Adrenal gland (tissue), 12 donors: ENCODE data around the gene C6orf89. TPM values are rescaled to one million over a fixed set of nuclear protein-coding genes. Genes with fewer than 3 reads are reported as not detected.
A peak's percentile ranks its signal among the peaks of the same experiment; 100 is the strongest.

Experiments
- DNase-seq, 7 donors: peaks; one replicate each; pipeline ENCODE4 v3.0.0-alpha.2; 2019 to 2020
- H3K27ac ChIP-seq, 5 donors: fragments of 200-600 bp; sonication (generic) in 4 of 5; 1 replicate in 3 of 5; 2 replicates in 2 of 5; pipeline versions ENCODE4 v1.5.1 to v1.8.0; 2016 to 2020; ENCODE audit warnings: mild to moderate bottlenecking in 1 of 5
- H3K27me3 ChIP-seq: fragments of 200-600 bp; 2 replicates; pipeline ENCODE4 v1.8.0; 2021
- H3K36me3 ChIP-seq, 2 donors: fragments of 200-600 bp; replicated peaks in 1 of 2; 1 replicate in 1 of 2; 2 replicates in 1 of 2; pipeline versions ENCODE4 v1.5.1 to v1.8.0; 2018 to 2022
- H3K4me1 ChIP-seq, 2 donors: fragments of 200-600 bp; replicated peaks in 1 of 2; 1 replicate in 1 of 2; 2 replicates in 1 of 2; pipeline versions ENCODE4 v1.5.1 to v1.8.0; 2018 to 2021
- H3K4me3 ChIP-seq, 4 donors: fragments of 200-600 bp; sonication (generic) in 3 of 4; one replicate each; pipeline ENCODE4 v1.5.1; 2016 to 2018
- H3K9me3 ChIP-seq, 3 donors: fragments of 200-600 bp; sonication (generic) in 1 of 3; replicated peaks in 1 of 3; 1 replicate in 2 of 3; 2 replicates in 1 of 3; pipeline versions ENCODE4 v1.5.1 to v1.8.0; 2016 to 2021
- POLR2A ChIP-seq, 2 donors: fragments of 450-650 bp; IDR thresholded peaks; one replicate each; pipeline ENCODE4 v1.6.1; 2017; ENCODE audit warnings: antibody characterized with exemption in 2 of 2, mild to moderate bottlenecking in 2 of 2, moderate library complexity in 1 of 2
- WGBS, 4 donors: extraction: QIAGEN DNeasy Blood & Tissue Kit in 2 of 4; methylation state at CpG; one replicate each; pipeline versions ENCODE4 v1.1.5 to v1.1.7; 2013 to 2017; 5-methylcytosine and 5-hydroxymethylcytosine counted together
- intact Hi-C, 2 donors: fragments of 100-400 bp; cut with DNase I; formaldehyde crosslinking; loops; one replicate each; pipeline versions ENCODE4 v1.14.1 to v1.15.0; 2022 to 2023
- polyA plus RNA-seq, 3 donors: library from polyadenylated mRNA; stranded (reverse); fragments of 200-250 nt in 2 of 3; fragments of 350-450 nt in 1 of 3; fragmentation: Illumina TruSeq in 1 of 3; extraction: RNeasy Lipid Tissue Mini Kit (QIAGEN cat#74804) in 1 of 3; gene quantifications; one replicate each; pipeline ENCODE4 v1.2.3, GENCODE V29; 2013 to 2014
- total RNA-seq, 9 donors: library from RNA; depleted of rRNA in 4 of 9; stranded (reverse); fragments of >200 nt in 4 of 9; fragments of 120-200 nt in 1 of 9; fragmentation: NEBNext Ultra II Directional in 1 of 9; extraction: Animal tissue kit (Norgen Biotek cat#: 25700) in 1 of 9; gene quantifications; one replicate each; pipeline versions ENCODE4 v1.1.0 to v1.2.4, GENCODE V29; 2013 to 2023
- TF ChIP-seq, protein P1 (sequence below), 6 experiments: fragments of 450-650 bp in 4 of 6; fragments of 200-600 bp in 2 of 6; sonication (generic) in 1 of 6; IDR thresholded peaks; 1 replicate in 5 of 6; 2 replicates in 1 of 6; pipeline versions ENCODE4 v1.5.1 to v1.8.0; 2016 to 2021; ENCODE audit warnings: antibody characterized with exemption in 6 of 6, mild to moderate bottlenecking in 2 of 6, moderate library complexity in 1 of 6
- donor health status: healthy with polysubstance abuse.
- donor health status: Bipolar disorder and iron deficiency.
- donor health status: DM: yes; HTN: yes; CAD: no.
- donor health status: DM: no; HTN: no; CAD: no.
- donor health status: DM: no; HTN: no; CAD: no.
- donor health status: DM: yes; HTN: yes; CAD: no.

C6orf89 gene
- total and polyA plus RNA-seq, 12 donors = 17.5 to 107 (median 75.7) TPM

DNA sequence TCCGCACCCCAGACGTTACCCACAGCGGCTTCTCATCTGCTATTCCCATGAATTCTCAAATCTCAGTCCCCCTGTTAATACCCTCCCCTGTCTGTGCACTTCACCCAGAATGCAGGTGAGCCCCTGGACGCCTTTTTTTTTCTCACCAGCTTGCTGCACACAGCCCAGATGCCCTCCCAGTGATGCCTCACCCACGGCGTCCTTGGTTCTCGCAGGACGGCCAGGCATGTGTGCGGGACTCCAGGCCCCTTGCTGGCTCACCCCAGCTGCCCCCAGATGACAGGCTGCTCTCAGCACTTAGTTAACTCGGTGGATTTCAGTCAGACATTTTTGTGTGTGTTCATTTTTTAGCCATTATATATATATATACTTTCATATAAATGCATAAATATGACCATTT is 43.4 kb downstream of the C6orf89 start:
- intact Hi-C loops = loop anchor here in 1 of 2 donors (10.0 kb wide), 1 partner anchor 46 kb away; no protein-coding TSS in a partner anchor
- Histone ChIP-seq H3K27me3 (no peaks in the 10 kb centered on the region), H3K27ac (peak overlapping the region in 3 of 5 donors; percentile 36 to 80 (median 53)), H3K4me3 (no peak overlapping the region), H3K36me3 (peaks cover 0 to 15% of the 10 kb centered on the region in 2 donors), H3K4me1 (peaks cover 18 to 30% of the 10 kb centered on the region in 2 donors), H3K9me3 (no peaks in the 10 kb centered on the region)
- 53 to 71% (median 58%) methylated on average over 10 of the region's 10 CpGs for WGBS, 4 donors
- TF ChIP-seq, protein P1, sequence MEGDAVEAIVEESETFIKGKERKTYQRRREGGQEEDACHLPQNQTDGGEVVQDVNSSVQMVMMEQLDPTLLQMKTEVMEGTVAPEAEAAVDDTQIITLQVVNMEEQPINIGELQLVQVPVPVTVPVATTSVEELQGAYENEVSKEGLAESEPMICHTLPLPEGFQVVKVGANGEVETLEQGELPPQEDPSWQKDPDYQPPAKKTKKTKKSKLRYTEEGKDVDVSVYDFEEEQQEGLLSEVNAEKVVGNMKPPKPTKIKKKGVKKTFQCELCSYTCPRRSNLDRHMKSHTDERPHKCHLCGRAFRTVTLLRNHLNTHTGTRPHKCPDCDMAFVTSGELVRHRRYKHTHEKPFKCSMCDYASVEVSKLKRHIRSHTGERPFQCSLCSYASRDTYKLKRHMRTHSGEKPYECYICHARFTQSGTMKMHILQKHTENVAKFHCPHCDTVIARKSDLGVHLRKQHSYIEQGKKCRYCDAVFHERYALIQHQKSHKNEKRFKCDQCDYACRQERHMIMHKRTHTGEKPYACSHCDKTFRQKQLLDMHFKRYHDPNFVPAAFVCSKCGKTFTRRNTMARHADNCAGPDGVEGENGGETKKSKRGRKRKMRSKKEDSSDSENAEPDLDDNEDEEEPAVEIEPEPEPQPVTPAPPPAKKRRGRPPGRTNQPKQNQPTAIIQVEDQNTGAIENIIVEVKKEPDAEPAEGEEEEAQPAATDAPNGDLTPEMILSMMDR (IDR thresholded peaks at IDR 0.05) = no peak
- TF ChIP-seq POLR2A (IDR thresholded peaks at IDR 0.05) = peak in 1 of 2 donors; percentile 14
- DNase-seq = peak; percentile 59 to 80 (median 74)

DNA sequence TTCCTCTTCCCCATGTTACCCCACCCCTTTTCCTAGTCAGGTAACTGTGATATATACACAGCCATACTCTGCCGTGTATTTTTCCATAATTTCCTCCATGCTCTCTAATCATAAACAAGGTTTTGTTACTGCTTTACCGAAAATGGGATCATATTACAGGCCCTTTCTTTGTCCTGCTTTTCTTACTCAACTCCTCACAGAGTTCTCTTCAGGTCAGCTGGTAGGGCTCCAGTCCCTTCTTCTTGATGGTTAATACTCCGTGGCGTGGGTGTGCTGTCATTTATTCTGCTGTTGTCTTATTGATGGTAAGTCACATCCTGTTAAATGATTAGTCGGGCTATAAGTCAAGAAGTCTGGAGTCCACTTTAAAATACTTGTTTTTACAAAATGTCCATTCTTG is 43.9 kb downstream of the C6orf89 start:
- H3K4me1 ChIP-seq = peaks cover 18 to 30% of the 10 kb centered on the region in 2 donors
- no peaks in the 10 kb centered on the region for H3K9me3 ChIP-seq
- 24 to 33% (median 25%) methylated on average over 5 of the region's 5 CpGs for WGBS, 4 donors
- peak overlapping the region in 3 of 5 donors; percentile 36 to 53 (median 46) for H3K27ac ChIP-seq
- intact Hi-C loops = loop anchor here in 1 of 2 donors (10.0 kb wide), 1 partner anchor 45 kb away; no protein-coding TSS in a partner anchor
- H3K4me3 ChIP-seq = no peak overlapping the region
- peak in 6 of 7 donors; percentile 38 to 81 (median 58) for DNase-seq
- no peaks in the 10 kb centered on the region for H3K27me3 ChIP-seq
- H3K36me3 ChIP-seq = peaks cover 0 to 11% of the 10 kb centered on the region in 2 donors
- TF ChIP-seq, protein P1 (IDR thresholded peaks at IDR 0.05) = no peak
- TF ChIP-seq POLR2A (IDR thresholded peaks at IDR 0.05) = no peak

DNA sequence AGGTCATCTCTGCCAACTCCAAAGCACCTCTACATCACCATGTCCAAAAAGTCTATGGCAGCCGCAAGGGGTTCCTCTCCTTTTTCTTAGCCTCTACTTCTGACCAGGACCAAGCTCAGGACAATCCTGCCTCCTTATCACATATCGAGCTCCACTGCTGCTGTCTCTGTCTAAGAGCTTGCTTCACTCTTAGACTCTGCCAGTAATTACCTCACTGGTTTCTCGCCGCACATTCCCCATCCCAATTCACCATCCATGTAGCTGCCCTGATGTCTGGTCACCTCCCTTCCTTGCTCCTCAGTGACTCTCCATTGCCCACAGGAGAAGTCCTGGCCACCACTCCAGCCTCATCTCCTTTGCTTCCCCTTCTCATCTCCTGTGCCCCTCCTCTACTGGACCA is 44.7 kb downstream of the C6orf89 start:
- H3K4me1 ChIP-seq = peaks cover 18 to 30% of the 10 kb centered on the region in 2 donors
- intact Hi-C loops = no loop called here
- TF ChIP-seq, protein P1 (IDR thresholded peaks at IDR 0.05) = no peak
- no peak for TF ChIP-seq POLR2A (IDR thresholded peaks at IDR 0.05)
- H3K27me3 ChIP-seq = no peaks in the 10 kb centered on the region
- WGBS, 4 donors = 90 to 97% (median 94%) methylated on average over 4 of the region's 4 CpGs
- no peak overlapping the region for H3K4me3 ChIP-seq
- H3K9me3 ChIP-seq = no peaks in the 10 kb centered on the region
- no peak overlapping the region for H3K27ac ChIP-seq
- peak in 1 of 7 donors; percentile 16 for DNase-seq
- peaks cover 0 to 2% of the 10 kb centered on the region in 2 donors for H3K36me3 ChIP-seq

DNA sequence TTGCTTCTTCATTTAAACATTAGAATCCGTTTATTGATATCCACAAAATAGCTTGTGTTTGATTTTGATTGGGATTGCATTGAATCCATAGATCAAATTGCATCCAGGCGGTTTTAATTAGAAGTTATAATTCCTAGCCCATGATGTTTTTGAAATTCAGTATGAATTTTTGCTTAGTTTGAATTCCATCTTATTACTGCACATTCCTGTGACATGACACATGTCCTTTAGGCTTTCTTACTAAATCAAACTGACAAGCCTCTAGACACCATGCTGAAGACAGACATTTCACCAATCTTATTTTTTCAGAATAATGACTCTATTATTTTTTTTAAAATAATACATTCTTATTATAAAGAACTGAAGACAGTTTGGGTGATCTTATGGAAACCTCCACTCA is 47.4 kb downstream of the C6orf89 start:
- TF ChIP-seq POLR2A (IDR thresholded peaks at IDR 0.05) = no peak
- TF ChIP-seq, protein P1 (IDR thresholded peaks at IDR 0.05) = no peak
- 86 to 98% (median 89%) methylated on average over 2 of the region's 2 CpGs for WGBS, 4 donors

More for the DNA sequence above, 47.4 kb downstream of the C6orf89 start:
- H3K27ac ChIP-seq = no peak overlapping the region
- H3K27me3 ChIP-seq = no peaks in the 10 kb centered on the region
- intact Hi-C loops = no loop called here
- peaks cover 18 to 20% of the 10 kb centered on the region in 2 donors for H3K4me1 ChIP-seq
- H3K9me3 ChIP-seq = no peaks in the 10 kb centered on the region
- DNase-seq = no peak
- H3K36me3 ChIP-seq = no peaks in the 10 kb centered on the region
- H3K4me3 ChIP-seq = no peak overlapping the region
